ENCODE results near the gene BASP1. TPM values are rescaled to one million over a fixed set of nuclear protein-coding genes. Genes with fewer than 3 reads are reported as not detected.
A peak's percentile ranks its signal among the peaks of the same experiment; 100 is the strongest.
"Not testable (repeated sequence)": the region's sequence is repeated elsewhere in the genome, so short reads cannot be mapped to it uniquely, and the experiment has no call there.

The BASP1 gene
- total RNA-seq, 6 experiments from 2014 or later = 101 to 158 (median 151) TPM

DNA sequence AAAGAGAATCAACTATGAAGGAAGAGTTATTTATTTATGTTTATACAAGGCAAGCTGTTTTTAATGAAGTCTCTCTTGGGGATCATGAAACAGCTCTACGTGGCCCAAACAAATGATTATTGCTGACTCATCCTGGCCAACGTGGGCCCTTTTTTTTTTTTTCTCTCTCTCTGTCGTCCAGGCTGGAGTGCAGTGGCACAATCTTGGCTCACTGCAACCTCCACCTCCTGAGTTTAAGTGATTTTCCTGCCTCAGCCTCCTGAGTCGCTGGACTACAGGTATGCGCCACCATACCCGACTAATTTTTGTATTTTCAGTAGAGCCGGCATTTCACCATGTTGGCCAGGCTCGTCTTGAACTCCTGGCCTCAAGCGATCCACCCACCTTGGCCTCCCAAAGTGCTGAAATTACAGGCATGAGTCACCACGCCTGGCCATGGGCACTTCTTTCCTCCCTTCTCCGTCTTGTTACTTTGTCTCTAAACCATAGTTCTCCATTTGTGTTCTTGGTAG is 98.3 kb downstream of the BASP1 start:
- TF ChIP-seq, protein P1, sequence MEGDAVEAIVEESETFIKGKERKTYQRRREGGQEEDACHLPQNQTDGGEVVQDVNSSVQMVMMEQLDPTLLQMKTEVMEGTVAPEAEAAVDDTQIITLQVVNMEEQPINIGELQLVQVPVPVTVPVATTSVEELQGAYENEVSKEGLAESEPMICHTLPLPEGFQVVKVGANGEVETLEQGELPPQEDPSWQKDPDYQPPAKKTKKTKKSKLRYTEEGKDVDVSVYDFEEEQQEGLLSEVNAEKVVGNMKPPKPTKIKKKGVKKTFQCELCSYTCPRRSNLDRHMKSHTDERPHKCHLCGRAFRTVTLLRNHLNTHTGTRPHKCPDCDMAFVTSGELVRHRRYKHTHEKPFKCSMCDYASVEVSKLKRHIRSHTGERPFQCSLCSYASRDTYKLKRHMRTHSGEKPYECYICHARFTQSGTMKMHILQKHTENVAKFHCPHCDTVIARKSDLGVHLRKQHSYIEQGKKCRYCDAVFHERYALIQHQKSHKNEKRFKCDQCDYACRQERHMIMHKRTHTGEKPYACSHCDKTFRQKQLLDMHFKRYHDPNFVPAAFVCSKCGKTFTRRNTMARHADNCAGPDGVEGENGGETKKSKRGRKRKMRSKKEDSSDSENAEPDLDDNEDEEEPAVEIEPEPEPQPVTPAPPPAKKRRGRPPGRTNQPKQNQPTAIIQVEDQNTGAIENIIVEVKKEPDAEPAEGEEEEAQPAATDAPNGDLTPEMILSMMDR (IDR thresholded peaks at IDR 0.05) = no peak
- Mint-ChIP-seq H3K4me3 (peak overlapping the region; percentile 51), H3K9me3 (no peaks in the 10 kb centered on the region), H3K27ac (peak overlapping the region; percentile 59), H3K27me3 (ENCODE audit: insufficient read depth) (peaks cover 4% of the 10 kb centered on the region), H3K4me1 (ENCODE audit: low read depth) (peaks cover 40% of the 10 kb centered on the region), H3K36me3 (ENCODE audit: low read depth) (no peaks in the 10 kb centered on the region)
- peak; percentile 50 for DNase-seq

DNA sequence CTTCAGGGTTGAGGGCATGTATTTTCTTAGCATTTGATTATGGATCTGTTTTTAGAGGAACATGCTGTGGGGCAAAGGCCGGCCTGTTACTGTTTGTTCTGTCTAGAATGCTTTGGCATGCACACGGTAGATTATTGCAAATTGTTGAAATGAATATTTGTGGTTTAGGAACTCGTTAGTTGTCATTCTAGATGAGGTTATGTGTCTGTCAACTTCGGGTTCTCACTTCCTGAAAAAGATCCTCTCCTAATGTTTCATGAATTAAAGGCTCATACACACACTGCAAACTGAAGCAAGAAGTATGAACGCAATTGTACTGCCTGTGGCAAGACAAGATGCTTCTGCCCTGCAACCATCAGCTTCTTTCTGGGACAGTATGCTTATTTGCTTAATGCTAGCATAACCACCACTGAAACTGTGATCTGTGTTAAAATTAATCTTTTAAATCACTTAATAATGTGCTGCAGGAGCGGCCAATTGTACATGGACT is 99.6 kb downstream of the BASP1 start:
- Mint-ChIP-seq H3K27me3 (ENCODE audit: insufficient read depth) (peaks cover 4% of the 10 kb centered on the region), H3K27ac (peak overlapping the region; percentile 37; the same call in 1 of the 2 replicates), H3K4me1 (ENCODE audit: low read depth) (peaks cover 40% of the 10 kb centered on the region), H3K4me3 (0 out of 2 replicates have a peak overlapping the region, but pooled peaks have one; percentile 42), H3K9me3 (no peaks in the 10 kb centered on the region), H3K36me3 (ENCODE audit: low read depth) (no peaks in the 10 kb centered on the region)
- peak; percentile 19 for DNase-seq
- TF ChIP-seq, protein P1 (IDR thresholded peaks at IDR 0.05) = no peak

DNA sequence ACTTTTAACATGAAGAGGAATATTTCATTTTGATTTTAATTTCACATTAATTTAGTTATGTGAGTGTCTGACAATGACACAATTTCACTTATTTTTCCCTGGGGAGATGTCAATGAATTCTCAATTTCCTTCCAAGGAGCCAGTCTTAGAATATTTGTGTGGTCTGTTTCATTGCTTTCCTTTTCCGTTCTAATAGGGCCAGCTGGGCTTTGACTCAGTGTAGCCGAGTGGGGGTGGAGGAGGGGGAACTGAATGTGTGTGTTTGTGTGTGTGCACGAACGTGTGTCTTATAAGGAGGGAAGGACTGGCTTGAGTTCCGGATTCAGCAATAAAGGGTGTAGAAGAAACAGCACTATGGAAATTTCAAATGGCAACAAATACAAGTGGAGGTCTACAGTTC is 100.0 kb downstream of the BASP1 start:
- DNase-seq = no peak
- Mint-ChIP-seq H3K9me3 (no peaks in the 10 kb centered on the region), H3K4me1 (ENCODE audit: low read depth) (peaks cover 40% of the 10 kb centered on the region), H3K4me3 (no peak overlapping the region), H3K27me3 (ENCODE audit: insufficient read depth) (peaks cover 4% of the 10 kb centered on the region), H3K27ac (no peak overlapping the region), H3K36me3 (ENCODE audit: low read depth) (no peaks in the 10 kb centered on the region)
- TF ChIP-seq, protein P1 (IDR thresholded peaks at IDR 0.05) = no peak

DNA sequence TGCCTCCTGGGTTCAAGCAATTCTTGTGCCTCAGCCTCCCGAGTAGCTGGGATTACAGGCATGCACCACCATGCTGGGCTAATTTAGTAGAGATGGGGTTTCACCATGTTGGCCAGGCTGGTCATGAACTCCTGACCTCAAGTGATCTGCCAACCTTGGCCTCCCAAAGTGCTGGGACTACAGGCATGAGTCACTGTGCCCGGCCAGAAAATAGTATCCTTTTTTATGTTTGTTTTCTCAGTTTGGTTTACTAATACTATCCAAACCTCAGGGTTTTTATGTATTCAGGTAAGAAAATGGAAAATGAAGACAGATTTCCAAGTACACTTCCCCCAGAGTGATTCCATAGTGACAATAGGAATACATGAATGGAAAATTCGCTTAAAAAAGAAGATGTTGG is 101.7 kb downstream of the BASP1 start:
- DNase-seq; H3K36me3 Mint-ChIP-seq (ENCODE audit: low read depth); H3K27ac Mint-ChIP-seq; H3K9me3 Mint-ChIP-seq; H3K27me3 Mint-ChIP-seq (ENCODE audit: insufficient read depth); H3K4me3 Mint-ChIP-seq: not testable (repeated sequence)
- peaks cover 40% of the 10 kb centered on the region for H3K4me1 Mint-ChIP-seq (ENCODE audit: low read depth)

DNA sequence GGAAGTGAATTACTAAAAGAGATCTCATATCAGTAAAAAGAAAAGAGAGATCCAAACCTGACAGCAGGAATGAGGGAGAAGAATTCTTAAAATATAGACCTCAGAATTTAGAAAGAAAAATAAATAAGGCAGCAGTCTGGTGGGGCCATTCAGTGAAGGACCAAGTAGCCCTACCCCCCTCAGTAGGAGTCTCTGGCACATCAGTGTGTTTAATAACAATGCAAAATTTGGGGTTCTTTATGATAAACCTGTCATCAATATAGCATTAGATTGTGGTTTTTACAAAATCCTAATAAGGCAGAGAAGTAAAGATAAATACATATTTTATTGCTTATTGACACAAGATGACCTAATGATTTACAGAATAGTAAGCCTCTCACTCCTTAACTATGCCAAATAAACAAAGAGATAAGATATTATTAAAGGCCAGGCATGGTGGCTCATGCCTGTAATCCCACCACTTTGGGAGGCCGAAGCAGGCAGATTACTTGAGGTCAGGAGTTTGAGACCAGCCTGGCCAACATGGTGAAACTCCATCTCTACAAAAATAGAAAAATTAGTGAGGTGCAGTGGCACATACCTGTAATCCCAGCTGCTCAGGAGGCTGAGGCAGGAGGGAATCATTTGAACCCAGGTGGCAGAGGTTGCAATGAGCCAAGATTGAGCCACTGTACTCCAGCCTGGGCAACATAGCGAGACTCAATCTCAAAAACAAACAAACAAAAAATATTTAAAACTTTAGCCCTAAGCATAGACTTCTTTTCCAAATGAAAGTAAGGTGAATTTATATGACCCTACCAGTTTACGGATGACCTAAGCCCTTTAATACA is 108.6 kb downstream of the BASP1 start:
- Mint-ChIP-seq H3K9me3 (no peaks in the 10 kb centered on the region), H3K27me3 (ENCODE audit: insufficient read depth) (peaks cover 15% of the 10 kb centered on the region), H3K4me1 (ENCODE audit: low read depth) (no peaks in the 10 kb centered on the region), H3K27ac (no peak overlapping the region), H3K4me3 (no peak overlapping the region), H3K36me3 (ENCODE audit: low read depth) (no peaks in the 10 kb centered on the region)
- no peak for DNase-seq
- TF ChIP-seq, protein P1 (IDR thresholded peaks at IDR 0.05) = no peak
